GM19395 (cell line): ENCODE measurements around the gene SLC35A1.
A peak's percentile ranks its signal among the peaks of the same experiment; 100 is the strongest.
"Not testable (repeated sequence)": the region's sequence is repeated elsewhere in the genome, so short reads cannot be mapped to it uniquely, and the experiment has no call there.

ENCODE experiments used
- ATAC-seq: cut with Tn5 transposase; IDR thresholded peaks from one replicate; pipeline ENCODE4 v1.9.1; 2021; ENCODE audit warnings: mild to moderate bottlenecking, moderate library complexity; ENCODE audit not compliant: unreplicated experiment

SLC35A1 gene, protein sequence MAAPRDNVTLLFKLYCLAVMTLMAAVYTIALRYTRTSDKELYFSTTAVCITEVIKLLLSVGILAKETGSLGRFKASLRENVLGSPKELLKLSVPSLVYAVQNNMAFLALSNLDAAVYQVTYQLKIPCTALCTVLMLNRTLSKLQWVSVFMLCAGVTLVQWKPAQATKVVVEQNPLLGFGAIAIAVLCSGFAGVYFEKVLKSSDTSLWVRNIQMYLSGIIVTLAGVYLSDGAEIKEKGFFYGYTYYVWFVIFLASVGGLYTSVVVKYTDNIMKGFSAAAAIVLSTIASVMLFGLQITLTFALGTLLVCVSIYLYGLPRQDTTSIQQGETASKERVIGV

DNA sequence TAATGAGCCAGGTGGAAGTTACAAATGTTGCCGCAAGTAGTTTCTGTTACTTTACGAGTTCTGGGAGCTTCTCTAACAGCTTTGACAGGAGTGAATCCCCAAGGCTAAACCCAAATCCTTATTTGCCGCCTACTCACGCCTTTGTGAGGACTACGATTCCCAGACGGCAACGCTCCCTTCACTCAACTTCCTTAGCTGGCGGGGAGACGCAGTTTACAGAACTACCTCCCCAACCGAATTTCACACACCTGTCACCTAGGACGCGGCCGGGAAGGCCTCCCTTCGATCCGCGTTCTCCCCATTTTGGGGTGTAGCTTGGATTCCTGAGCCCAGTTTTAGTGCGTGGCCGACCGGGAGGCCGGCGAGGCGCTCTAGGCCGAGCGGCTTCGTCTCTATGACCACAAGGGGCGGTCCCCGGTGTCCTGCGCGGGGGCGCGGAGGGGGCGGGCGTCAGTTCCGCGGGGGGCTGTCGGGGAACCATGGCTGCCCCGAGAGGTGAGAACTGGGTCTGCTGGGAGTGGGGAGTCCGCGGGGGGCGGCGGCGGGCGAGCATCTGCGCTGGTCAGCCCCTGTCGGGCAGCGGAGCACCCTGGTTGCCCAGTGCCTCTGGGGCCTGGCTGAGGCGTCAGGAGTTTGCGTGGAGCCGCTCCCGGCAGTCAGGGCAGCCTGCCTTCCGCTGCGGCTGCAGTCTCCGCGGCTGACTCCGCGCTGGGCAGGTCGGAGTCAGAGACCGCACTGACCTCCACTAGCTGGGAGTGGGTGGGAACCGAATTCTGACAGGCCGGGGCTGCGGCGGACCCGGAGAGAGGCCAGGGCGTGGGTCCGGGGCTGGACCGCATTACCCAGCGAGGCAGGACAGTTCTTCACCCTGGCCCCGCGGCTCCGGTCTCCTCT is at the start of gene SLC35A1:
TSS of gene SLC35A1 (plus strand) at position 450 of the 894 bp plus-strand sequence. CDS start at position 480, 30 bp downstream.
- peak; percentile 92 for ATAC-seq

DNA sequence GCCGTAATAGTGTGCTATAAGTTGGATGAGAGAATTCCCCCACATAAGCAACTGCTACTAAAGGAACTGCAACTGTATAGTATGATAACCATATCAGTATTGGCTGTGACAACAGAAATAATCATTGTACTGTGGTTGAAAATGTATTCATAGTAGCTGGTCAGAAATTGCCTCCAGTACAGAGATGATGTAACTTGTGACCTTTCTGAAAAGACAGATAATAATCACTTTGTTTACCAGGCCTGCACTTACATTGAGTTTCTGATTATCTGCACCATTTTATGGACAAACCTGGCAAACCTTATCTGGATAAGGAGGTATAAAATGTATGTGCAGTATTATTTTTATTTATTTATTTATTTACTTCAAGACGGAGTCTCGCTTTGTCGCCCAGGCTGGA is 46.0 kb upstream of the SLC35A1 start:
- ATAC-seq: no peak

DNA sequence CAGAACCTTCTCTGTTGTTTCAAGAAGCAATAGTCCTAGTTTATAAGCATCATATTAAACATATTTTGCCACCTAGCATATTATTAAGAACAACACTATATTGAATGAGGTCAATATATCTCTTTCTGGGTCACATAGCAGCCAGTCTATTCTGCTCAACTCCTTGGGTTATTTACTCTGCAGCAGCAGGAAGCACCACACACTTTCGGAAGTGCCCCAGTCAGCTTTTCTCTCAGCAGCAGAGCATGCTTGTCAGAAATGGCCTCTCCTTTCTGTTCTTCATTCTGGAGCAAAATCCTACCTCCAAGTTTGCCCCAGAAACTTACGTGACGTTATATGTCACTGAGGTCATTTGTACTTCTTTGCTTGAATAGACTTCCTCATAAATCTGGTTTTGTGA is 42.3 kb upstream of the SLC35A1 start:
- ATAC-seq: no peak

DNA sequence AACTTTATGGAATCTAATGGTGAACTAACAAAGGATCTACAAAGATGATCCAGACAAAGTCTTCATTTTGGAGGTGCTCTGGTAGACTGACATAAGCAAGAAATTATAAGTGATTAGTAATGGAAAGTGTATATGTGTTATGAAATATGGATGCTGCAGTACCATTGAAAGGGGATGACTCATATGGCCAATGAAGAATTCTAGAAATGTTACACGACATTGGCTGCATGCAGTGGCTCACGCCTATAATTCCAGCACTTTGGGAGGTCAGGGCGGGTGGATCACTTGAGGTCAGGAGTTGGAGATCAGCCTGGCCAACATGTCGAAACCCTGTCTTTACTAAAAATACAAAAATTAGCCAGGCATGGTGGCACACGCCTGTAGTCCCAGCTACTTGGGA is 41.5 kb upstream of the SLC35A1 start:
- no peak for ATAC-seq

DNA sequence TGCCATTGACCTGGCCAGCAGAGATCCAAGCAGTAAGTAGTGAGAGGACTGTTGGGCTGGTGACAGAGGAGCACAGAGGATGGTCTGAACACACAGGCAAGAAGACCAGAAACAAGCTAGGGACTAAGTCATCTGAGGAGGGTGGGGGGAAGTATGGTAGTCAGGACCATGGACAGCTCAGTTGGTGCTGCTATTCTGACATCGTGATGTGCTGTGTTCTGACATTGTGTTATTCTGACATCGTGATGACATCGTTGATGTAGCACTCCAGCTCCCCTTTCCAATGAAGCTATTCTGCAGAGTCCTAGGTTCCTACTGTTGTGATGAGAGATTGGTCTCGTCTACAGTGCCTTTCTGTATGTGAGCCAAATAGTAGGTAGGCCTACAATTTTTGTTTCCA is 36.3 kb upstream of the SLC35A1 start:
- no peak for ATAC-seq

DNA sequence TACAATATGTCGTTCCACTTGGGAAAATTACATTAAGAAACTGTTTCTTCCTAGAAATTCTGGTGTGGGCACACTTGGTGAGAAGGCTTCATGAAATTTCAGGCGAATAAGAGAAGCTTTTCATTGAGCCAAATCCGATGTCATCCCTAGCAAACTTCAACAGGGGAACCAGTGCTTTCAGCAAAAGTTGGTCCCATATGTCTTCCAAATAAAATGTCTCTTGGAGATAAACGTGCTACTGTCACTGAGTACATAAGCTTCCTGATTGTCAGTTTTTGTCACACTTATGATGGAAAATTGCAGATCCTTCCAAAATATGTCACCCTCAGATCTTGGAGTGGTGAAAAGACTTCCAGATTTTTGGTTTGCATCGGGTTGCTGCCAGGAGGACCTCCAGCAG is 31.1 kb upstream of the SLC35A1 start:
- no peak for ATAC-seq

DNA sequence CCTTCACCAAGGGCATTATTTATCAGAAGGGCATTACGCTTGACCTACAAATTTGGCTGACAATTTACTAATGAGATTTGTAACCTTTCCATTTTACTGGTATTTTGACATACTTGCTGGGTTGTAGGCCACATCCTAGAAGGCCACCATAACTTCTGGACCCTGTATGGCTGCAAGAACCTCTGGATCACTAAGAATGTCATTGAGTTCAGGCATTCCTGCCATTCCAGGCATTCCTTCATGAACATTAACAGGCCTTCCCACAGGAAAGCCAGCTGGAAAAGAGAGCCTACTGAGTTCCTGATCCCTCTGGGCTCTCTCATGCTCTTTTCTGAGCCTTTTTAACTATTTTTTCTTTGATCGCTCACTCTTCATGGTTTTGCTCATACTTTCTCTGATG is 28.4 kb upstream of the SLC35A1 start:
- no peak for ATAC-seq

DNA sequence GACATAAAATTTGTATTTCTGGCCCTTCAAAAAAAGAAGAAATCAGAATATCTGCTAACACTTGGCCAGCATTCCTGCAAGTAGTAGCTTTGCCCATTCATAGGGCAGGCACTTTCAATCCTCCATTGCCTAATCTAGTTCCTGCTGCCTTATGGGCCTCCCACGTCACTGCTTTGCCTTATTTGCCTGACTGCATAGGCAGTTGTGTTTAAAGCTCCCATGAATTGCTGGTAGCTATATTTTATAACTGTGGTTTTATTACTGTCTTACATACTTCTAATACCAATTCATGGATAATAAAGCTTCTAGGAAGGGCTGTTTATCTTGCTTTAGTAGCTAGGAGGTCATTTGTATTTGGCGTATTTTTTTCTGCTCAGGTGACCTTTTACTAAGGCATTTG is 7.7 kb upstream of the SLC35A1 start:
- no peak for ATAC-seq

DNA sequence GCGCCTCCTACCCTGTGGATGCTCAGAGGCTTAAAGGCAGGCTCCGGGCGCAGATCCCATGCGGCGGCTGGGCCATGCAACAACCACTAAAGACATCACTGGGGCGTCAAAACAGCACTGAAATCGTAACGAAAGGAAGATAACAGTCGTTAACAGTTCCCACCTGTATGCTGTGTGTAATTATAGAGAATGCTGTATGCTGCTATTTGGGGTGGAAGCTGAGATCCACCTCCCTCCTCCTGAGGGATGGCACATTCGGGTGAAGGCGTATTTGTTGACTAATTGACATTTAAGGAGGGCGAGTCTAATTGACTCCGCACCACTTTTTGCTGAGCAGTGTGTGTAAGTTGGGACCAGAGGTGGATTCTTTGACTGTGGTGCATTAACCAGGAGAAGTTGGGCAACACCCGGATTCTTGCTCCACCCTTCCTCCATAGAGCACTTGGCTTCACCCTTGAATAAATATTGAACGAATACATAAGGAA is 687 bp downstream of the SLC35A1 start:
- ATAC-seq: peak; percentile 78

DNA sequence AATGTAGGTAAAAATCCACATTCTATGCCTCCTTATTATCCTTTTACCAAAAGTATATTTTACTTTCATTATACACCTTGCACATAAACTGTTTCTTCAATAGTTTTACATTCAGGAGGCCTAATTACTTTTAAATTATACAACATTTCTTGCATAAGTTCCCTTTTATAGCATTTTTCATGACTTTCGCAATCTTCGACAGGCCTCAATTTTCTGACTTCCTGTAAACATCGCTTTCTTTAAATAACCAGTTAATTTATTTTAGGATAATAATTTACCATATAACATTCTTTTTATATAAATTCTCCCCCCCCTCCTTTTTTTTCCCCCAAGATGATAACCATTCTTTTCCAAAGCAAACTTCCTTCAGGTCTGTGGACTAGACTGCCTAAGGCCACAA is 9.2 kb downstream of the SLC35A1 start:
- no peak for ATAC-seq

DNA sequence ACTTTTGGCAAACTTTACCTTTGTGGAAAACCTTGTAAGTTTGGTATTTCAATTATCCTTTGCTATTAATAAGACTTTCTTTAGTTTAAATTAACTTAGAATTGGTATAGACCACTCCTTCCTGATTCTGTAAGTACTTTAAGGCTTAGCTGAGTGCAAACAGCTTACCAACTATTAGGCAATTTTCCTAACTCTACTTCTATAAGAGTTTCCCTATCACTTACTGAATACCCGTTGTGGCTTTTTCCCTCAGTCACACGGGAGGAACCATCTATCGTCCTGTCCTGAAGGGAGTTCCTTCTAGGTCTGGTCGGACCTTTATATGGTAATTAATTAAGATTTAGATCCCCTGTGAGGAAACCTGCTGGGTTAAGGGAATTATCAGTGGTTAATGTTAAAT is 9.6 kb downstream of the SLC35A1 start:
- ATAC-seq: no peak

DNA sequence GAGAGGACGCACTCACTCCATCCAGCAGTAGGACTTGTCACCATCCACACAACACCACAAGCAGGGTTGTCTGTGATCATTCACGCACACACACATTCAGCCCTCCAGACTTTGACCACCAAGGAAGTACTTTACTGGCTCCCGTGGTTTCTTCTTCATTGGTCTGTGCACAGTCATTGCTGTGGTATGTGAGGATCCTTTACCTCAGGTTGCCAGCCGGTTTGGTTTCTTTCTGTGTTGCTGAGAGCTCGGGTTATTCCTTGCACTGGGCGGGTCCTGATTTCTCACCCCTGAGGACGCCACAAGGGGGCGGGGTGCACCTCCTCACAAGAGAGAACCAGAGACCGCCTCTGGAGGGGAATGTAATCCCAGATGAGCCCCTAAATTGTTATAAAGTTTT is 11.2 kb downstream of the SLC35A1 start:
- no peak for ATAC-seq

DNA sequence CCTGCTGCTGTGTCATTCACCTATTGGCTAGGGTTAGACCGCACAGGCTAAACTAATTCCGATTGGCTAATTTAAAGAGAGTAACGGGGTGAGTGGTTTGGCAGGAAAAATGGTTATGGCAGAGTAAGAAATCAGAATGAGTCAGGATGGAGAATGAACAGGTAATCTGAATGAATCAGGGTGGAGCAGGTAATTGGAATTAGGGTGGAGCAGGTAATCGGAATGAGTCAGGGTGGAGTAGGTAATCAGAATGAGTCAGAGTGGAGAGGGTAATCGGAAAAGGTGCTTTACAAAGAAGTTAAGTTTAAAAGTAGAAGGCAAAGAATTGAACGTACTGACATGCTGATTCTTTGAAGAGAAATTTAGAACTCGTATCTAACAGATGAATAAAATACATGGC is 11.7 kb downstream of the SLC35A1 start:
- no peak for ATAC-seq

DNA sequence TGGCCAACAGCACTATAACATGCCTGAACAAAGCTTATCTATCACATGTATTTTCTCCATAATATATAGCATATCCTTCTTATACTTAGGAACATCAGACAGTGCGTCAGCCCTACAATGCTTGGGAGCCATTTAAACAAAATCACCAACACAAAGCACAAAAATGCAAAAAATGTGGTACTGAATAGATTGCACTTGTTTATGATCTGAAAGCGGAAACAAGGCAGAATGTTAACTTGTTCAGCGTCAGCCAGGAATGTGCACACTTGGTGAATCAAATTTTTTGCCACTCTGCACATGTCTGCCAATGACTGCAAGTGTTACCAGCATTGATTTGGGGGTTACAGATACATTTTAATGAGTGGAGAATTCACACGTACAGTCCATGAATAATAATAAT is 14.8 kb downstream of the SLC35A1 start:
- ATAC-seq: no peak

DNA sequence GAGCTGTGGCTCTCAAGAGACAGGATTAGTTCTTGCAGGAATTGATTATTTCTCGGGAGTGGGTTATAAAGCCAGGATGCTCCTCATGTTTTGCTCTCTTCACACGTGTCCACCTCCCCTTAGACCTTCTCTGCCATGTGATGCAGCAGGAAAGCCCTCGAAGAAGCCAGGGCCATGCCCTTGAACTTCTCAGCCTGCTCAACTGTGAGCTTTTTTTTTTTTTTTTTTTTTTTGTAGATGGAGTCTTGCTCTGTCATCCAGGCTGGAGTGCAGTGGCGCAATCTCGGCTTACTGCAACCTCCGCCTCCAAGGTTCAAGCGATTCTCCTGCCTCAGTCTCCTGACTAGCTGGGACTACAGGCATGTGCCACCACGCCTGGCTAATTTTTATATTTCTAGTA is 16.6 kb downstream of the SLC35A1 start:
- ATAC-seq: not testable (repeated sequence)

DNA sequence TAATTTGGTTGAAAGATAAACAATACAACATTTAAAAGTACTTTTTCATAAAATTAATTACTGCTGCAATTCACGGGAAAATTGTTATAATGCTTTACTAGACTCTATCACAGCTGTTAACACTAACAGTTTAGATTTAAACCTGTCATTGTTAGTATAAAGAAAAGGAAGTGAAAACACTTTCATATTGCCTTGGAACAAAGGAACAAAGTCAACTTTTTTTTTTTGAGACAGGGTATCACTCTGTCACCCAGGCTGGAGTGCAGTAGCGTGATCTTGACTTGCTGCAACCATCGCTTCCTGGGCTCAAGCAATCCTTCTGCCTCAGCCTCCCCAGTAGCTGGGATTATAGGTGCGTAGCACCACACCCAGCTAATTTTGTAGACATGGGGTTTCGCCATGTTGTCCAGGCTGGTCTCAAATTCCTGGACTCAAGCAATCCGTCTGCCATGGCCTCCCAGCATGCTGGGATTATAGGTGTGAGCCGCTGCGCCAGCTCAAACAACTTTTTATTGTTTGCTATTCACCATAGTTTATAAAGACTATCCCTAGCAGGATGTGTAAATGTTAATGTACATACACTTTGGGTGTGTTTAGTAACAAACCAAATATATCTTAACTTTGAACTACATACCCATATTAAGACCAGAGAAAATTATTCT is 22.1 kb downstream of the SLC35A1 start:
- peak; percentile 98 for ATAC-seq

DNA sequence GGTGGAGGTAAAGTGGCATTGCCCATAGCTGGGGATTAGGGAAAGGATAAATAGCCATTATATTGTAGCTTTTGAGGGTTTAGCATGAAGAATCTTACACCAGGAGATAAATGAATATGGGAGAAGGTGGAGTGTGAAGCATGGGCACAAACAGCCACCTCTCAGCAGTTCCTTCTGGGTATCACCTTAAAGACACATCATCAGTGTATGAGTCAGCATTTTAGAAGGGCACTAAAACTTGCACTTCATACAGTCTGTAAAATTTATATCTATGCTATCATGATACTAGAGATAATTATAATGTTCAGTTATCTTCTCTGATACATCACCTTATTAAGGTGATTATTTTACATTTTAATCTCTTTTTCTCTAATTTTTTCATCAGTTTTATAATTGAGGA is 25.3 kb downstream of the SLC35A1 start:
- ATAC-seq: no peak

DNA sequence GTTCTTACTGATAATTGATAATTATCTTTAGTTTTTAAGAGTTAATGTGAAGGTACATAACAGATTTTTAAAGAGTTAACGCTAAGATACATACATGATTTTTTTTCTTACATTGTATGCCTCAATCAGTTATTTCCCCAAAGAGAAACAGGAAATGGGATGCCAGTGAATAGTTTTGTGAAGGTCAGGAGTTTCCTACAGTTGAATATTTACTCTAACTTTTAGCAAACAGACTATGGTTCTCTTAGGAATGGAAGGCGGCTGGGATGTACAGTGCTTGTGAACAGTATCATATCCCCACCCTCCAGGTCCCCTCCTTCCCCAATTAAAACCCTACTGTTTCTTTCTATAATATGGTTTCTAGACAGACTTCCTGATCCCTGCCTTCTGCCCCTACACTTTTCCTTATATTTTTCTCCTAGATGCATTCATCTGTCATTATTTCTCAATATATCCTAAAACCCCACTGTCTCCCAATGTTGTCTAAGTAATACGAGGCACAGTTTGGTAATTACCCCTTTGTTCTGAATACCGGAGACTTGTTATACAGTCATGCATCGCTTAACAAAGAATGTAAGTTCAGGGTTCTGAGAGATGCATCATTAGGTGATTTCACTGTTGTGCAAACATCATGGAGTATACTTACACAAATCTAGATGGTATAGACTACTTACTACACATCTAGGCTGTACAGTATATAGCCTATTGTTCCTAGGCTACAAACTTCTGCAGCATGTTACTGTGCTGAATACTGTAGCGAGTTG is 29.2 kb downstream of the SLC35A1 start:
- ATAC-seq: no peak

DNA sequence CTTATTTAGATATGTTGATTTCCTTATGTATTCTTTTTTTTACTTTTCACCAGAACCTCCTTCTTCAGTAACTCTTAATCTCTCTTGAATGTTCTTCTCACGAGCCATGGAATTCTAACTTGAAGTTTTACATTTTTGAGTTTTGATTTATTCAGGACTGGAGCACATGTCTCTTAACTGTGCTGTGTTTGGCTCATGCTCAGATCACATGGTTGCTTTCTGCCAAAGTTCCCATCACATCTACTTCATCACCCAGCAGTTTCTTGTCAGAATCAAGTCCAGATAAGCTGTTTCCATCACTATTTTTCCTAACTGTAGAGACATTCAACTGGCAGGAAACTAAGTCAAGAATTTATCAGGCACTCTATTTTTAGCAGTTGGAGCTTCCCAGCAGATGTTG is 31.7 kb downstream of the SLC35A1 start:
- ATAC-seq: no peak

DNA sequence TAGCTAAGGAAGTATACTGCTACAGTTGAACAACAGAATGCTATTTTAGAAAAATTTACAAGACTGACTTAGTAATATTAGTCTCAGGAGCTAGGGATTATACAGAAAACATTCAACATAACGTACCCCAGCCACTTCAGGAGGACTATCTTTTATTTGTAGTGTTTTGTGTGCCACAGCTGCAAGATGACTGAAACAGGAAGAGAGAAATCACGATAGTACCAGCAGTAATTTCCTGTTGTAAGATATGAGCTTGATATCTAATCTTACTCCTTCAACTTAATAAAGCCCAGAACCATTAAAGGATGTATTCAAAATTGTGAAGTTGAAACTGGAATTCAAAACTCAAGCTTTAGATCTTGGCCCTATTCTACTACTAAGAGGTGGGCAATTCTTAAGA is 42.1 kb downstream of the SLC35A1 start:
- no peak for ATAC-seq

DNA sequence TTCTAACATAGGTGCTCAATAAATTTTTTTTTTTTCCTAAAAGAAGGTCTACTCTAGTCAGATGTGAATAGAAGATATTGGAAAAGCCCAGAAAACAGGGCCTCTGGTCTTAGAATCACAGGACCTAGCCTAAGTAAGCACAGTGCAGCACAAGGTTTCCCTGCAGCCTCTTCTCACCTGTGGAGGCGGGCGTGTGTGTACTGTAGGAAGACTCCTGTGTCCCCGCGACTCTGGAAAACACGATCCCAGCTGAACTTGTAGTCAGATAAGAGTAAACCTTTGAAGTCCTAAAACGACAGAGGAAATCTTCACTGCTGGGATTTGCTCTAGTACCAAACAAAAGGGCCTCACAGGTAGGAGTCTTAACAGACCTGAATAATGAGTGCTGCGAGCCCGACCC is 45.7 kb downstream of the SLC35A1 start:
- ATAC-seq: no peak
